ENCODE results near the gene FRMD3.

Gene FRMD3

GRCh38 chr9:83384214-83384613 is 154.0 kb downstream of the FRMD3 start:
- DNase-seq (ENCODE audit: low read depth) = no peak
- TF ChIP-seq MAX (IDR thresholded peaks at IDR 0.05; ENCODE audit: low read depth, low read length) = no peak
- TF ChIP-seq, protein P1, sequence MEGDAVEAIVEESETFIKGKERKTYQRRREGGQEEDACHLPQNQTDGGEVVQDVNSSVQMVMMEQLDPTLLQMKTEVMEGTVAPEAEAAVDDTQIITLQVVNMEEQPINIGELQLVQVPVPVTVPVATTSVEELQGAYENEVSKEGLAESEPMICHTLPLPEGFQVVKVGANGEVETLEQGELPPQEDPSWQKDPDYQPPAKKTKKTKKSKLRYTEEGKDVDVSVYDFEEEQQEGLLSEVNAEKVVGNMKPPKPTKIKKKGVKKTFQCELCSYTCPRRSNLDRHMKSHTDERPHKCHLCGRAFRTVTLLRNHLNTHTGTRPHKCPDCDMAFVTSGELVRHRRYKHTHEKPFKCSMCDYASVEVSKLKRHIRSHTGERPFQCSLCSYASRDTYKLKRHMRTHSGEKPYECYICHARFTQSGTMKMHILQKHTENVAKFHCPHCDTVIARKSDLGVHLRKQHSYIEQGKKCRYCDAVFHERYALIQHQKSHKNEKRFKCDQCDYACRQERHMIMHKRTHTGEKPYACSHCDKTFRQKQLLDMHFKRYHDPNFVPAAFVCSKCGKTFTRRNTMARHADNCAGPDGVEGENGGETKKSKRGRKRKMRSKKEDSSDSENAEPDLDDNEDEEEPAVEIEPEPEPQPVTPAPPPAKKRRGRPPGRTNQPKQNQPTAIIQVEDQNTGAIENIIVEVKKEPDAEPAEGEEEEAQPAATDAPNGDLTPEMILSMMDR (IDR thresholded peaks at IDR 0.05; ENCODE audit: low read depth, low read length) = no peak
- TF ChIP-seq POLR2A (IDR thresholded peaks at IDR 0.05; ENCODE audit: extremely low read depth, insufficient read length) = no peak
- TF ChIP-seq MYC (IDR thresholded peaks at IDR 0.05; ENCODE audit: low read depth, low read length) = no peak
- H3K4me3 ChIP-seq (ENCODE audit: low read depth, low read length) = no peak overlapping the region

GRCh38 chr9:83383034-83383433 is 155.2 kb downstream of the FRMD3 start:
- TF ChIP-seq POLR2A (IDR thresholded peaks at IDR 0.05; ENCODE audit: extremely low read depth, insufficient read length) (no peak), MAX (IDR thresholded peaks at IDR 0.05; ENCODE audit: low read depth, low read length) (no peak), MYC (IDR thresholded peaks at IDR 0.05; ENCODE audit: low read depth, low read length) (no peak)
- TF ChIP-seq, protein P1 (IDR thresholded peaks at IDR 0.05; ENCODE audit: low read depth, low read length) = no peak

DNA sequence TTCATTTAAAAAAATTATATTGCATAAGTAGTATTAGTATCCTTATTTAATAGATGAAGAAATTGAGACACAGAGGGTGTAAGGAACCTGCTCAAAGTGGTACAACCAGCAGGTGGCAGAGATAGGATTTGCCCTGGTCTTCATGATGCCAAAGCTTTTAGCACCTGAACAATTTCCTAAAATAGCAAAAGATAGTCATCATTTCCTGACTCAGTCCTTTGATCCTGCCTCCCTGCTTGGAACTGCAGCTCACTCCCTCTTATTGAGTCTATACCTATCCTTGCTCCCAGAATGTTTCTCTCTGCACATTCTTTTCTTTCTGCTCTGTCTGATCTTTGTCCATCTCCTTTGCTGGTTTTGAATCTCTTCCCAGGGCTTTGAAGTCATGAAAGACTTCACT is 155.8 kb downstream of the FRMD3 start:
- no peak for TF ChIP-seq MAX (IDR thresholded peaks at IDR 0.05; ENCODE audit: low read depth, low read length)
- TF ChIP-seq MYC (IDR thresholded peaks at IDR 0.05; ENCODE audit: low read depth, low read length) = no peak
- no peak for TF ChIP-seq POLR2A (IDR thresholded peaks at IDR 0.05; ENCODE audit: extremely low read depth, insufficient read length)
- TF ChIP-seq, protein P1 (IDR thresholded peaks at IDR 0.05; ENCODE audit: low read depth, low read length) = no peak
- H3K4me3 ChIP-seq (ENCODE audit: low read depth, low read length) = no peak overlapping the region
- DNase-seq (ENCODE audit: low read depth) = no peak

More at GRCh38 chr9:83383034-83383433, 155.2 kb downstream of the FRMD3 start:
- no peak for DNase-seq (ENCODE audit: low read depth)
- H3K4me3 ChIP-seq (ENCODE audit: low read depth, low read length) = no peak overlapping the region

DNA sequence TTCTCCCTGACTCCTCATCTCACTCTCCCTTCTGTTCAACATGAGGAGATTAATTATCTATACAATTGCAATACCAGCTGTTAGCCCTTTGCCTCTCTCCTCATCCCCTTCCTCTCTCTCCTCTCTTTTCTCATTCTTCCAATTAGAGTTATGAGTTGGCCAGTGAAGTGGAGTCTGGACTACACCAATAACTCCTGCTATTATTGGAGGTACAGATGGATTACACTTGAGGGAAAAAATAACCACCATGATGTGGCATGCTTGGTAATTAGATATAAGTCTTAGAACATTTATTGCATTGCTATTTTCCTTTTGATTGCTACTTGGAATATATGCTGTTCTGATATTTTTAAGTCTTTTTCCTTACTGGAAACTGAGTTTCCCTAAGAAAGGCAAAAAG is 159.2 kb downstream of the FRMD3 start:
- no peak overlapping the region for H3K4me3 ChIP-seq (ENCODE audit: low read depth, low read length)
- TF ChIP-seq MAX (IDR thresholded peaks at IDR 0.05; ENCODE audit: low read depth, low read length) (no peak), POLR2A (IDR thresholded peaks at IDR 0.05; ENCODE audit: extremely low read depth, insufficient read length) (no peak), MYC (IDR thresholded peaks at IDR 0.05; ENCODE audit: low read depth, low read length) (no peak)
- TF ChIP-seq, protein P1 (IDR thresholded peaks at IDR 0.05; ENCODE audit: low read depth, low read length) = no peak
- DNase-seq (ENCODE audit: low read depth) = no peak

- no peak for DNase-seq (ENCODE audit: low read depth)
- no peak for TF ChIP-seq POLR2A (IDR thresholded peaks at IDR 0.05; ENCODE audit: extremely low read depth, insufficient read length)
- TF ChIP-seq, protein P1 (IDR thresholded peaks at IDR 0.05; ENCODE audit: low read depth, low read length) = no peak
- no peak for TF ChIP-seq MYC (IDR thresholded peaks at IDR 0.05; ENCODE audit: low read depth, low read length)
- TF ChIP-seq MAX (IDR thresholded peaks at IDR 0.05; ENCODE audit: low read depth, low read length) = no peak
- no peak overlapping the region for H3K4me3 ChIP-seq (ENCODE audit: low read depth, low read length)
Observed at GRCh38 chr9:83372957-83373356, 165.2 kb downstream of the FRMD3 start.

DNA sequence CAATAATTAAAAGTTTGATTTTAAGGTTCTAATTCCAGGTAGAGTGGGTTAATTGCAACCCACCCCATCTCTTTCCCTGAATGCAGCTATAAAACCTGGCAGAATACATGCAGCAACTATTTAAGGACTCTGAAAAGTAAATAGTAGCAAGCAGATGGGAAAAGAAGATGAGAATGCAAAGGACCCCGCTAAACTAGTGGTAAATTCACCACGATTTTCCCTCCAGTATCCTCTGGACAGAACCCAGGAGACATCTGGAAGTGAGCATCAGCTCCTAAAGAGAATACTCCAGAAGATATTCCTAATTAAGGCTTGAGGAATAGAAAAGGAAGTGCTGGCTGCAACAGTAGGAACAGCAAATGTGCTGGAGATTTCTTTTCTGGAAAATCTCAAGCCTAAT is 170.9 kb downstream of the FRMD3 start:
- DNase-seq (ENCODE audit: low read depth) = no peak
- TF ChIP-seq POLR2A (IDR thresholded peaks at IDR 0.05; ENCODE audit: extremely low read depth, insufficient read length) = no peak
- TF ChIP-seq MYC (IDR thresholded peaks at IDR 0.05; ENCODE audit: low read depth, low read length) = no peak
- no peak for TF ChIP-seq MAX (IDR thresholded peaks at IDR 0.05; ENCODE audit: low read depth, low read length)
- TF ChIP-seq, protein P1 (IDR thresholded peaks at IDR 0.05; ENCODE audit: low read depth, low read length) = no peak
- no peak overlapping the region for H3K4me3 ChIP-seq (ENCODE audit: low read depth, low read length)

Data from NB4 (cell line).